GM21528 (cell line): Measurements from ENCODE around the gene GFOD2.

Experiments
- ATAC-seq: cut with Tn5 transposase; IDR thresholded peaks from one replicate; pipeline ENCODE4 v1.9.1; 2021; ENCODE audit warnings: mild to moderate bottlenecking, moderate library complexity; ENCODE audit not compliant: unreplicated experiment, low FRiP score

Gene GFOD2

DNA sequence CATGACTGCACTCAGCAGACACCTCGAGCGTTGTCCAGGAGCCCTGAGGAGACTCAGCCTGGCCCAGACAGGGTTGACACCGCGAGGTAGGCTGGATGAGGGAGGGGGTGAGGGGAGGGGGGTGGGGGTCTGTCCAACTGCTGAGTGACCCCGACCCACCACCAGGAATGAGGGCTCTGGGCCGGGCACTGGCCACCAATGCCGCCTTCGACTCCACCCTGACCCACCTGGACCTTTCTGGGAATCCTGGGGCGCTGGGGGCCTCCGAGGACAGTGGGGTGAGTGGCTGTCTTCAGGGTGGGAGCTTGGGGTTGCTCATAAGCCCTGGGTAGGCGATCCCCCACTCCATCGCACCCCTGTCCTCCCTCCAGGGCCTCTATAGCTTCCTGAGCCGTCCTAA, 71.4 kb downstream of the GFOD2 start:
- no peak for ATAC-seq

DNA sequence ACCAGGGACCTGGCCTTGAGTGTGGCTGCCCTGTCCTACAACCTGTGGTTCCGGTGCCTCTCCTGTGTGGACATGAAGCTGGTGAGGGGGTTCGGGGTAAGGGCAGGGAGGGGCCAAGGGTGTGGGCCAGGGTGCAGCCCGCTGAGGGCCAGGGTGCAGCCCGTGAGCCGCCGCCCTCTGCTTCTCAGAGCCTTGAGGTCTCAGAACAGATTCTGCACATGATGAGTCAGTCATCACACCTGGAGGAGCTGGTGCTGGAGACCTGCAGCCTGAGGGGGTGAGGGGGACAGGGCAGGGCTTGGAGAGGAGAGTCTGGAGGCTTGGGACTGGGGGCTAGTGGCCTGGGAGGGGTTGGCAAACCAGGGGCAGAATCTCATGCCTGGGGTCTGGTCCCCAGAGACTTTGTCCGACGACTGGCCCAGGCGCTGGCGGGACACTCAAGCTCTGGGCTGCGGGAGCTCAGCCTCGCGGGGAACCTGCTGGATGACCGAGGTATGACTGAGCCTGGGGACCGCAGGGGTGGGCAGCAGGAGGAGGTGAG, 71.9 kb downstream of the GFOD2 start:
- no peak for ATAC-seq

- no peak for ATAC-seq
These were observed 73.6 kb downstream of the GFOD2 start for GRCh38 chr16:67645397-67646121.

GRCh38 chr16:67644038-67644437, 75.1 kb downstream of the GFOD2 start:
- ATAC-seq = no peak

- ATAC-seq = no peak
These were observed 77.1 kb downstream of the GFOD2 start for GRCh38 chr16:67641779-67642708.

GRCh38 chr16:67637625-67638024, 81.5 kb downstream of the GFOD2 start:
- no peak for ATAC-seq

GRCh38 chr16:67636713-67637112, 82.4 kb downstream of the GFOD2 start:
- ATAC-seq = no peak

GRCh38 chr16:67632415-67633172, 86.5 kb downstream of the GFOD2 start:
- no peak for ATAC-seq

DNA sequence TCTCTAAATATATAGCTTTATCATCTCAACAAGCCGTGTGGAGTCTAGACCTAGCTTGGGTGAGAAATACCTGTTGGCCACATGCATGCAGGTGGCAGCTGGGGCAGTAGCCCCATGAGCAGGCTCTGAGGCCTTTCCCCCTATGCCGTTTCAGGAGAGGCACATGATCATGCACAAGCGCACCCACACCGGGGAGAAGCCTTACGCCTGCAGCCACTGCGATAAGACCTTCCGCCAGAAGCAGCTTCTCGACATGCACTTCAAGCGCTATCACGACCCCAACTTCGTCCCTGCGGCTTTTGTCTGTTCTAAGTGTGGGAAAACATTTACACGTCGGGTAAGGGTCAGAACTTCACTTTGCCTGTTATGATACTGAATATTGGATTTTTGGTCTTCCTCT, 90.9 kb downstream of the GFOD2 start:
- ATAC-seq = no peak
